Measurements from ENCODE around the gene NT5C1A. TPM values are rescaled to one million over a fixed set of nuclear protein-coding genes. Genes with fewer than 3 reads are reported as not detected.
A peak's percentile ranks its signal among the peaks of the same experiment; 100 is the strongest.

NT5C1A gene
- total and polyA plus RNA-seq, 2 experiments from 2014 or later: 1.0 to 5.1 TPM

DNA sequence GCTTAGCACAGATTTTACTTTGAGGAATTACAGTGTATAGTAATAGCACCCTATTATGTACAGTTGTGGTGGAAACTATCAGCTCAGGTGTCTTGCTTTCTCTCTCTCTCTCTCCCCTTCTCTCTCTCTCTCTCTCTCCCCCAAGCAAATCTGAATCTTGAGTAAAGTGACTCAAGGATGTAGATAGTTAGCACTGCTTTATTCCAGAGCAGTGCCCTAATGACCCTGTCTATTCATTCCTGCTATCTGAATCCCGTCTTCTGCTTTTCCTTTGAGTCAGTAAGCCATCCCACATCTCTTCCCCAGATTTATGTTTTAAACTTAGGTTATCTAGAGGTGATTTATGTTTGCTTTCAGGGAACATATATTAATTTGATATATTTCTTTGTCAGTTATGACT is 24.5 kb upstream of the NT5C1A start:
- Histone ChIP-seq H3K36me3 (replicated peaks; ENCODE audit: insufficient read depth, low read depth) (no peaks in the 10 kb centered on the region), H3K27ac (no peak overlapping the region), H3K27me3 (peaks cover 48% of the 10 kb centered on the region), H4K20me1 (ENCODE audit: insufficient read depth, poor library complexity, severe bottlenecking) (no peaks in the 10 kb centered on the region), H3K9me2 (replicated peaks; ENCODE audit: insufficient read depth) (no peaks in the 10 kb centered on the region), H3K4me3 (no peak overlapping the region), H3K4me1 (ENCODE audit: insufficient read depth) (peaks cover 19% of the 10 kb centered on the region), H3K9me3 (ENCODE audit: low read depth) (no peaks in the 10 kb centered on the region), H3K4me2 (no peak overlapping the region), H3K79me2 (no peaks in the 10 kb centered on the region), H2AFZ (no peak overlapping the region)
- WGBS (ENCODE audit: low lambda C conversion rate, missing lambda C conversion rate): 27% methylated on average over 1 of the region's 1 CpG
- DNase-seq (ENCODE audit: low spot score): no peak
- no peak for TF ChIP-seq EZH2phosphoT487 (IDR thresholded peaks at IDR 0.05; ENCODE audit: low read depth, severe bottlenecking, unreplicated experiment)
- TF ChIP-seq, protein P1, sequence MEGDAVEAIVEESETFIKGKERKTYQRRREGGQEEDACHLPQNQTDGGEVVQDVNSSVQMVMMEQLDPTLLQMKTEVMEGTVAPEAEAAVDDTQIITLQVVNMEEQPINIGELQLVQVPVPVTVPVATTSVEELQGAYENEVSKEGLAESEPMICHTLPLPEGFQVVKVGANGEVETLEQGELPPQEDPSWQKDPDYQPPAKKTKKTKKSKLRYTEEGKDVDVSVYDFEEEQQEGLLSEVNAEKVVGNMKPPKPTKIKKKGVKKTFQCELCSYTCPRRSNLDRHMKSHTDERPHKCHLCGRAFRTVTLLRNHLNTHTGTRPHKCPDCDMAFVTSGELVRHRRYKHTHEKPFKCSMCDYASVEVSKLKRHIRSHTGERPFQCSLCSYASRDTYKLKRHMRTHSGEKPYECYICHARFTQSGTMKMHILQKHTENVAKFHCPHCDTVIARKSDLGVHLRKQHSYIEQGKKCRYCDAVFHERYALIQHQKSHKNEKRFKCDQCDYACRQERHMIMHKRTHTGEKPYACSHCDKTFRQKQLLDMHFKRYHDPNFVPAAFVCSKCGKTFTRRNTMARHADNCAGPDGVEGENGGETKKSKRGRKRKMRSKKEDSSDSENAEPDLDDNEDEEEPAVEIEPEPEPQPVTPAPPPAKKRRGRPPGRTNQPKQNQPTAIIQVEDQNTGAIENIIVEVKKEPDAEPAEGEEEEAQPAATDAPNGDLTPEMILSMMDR (IDR thresholded peaks at IDR 0.05; ENCODE audit: poor library complexity): no peak
- no peak for TF ChIP-seq EZH2 (IDR thresholded peaks at IDR 0.05; ENCODE audit: borderline replicate concordance)

DNA sequence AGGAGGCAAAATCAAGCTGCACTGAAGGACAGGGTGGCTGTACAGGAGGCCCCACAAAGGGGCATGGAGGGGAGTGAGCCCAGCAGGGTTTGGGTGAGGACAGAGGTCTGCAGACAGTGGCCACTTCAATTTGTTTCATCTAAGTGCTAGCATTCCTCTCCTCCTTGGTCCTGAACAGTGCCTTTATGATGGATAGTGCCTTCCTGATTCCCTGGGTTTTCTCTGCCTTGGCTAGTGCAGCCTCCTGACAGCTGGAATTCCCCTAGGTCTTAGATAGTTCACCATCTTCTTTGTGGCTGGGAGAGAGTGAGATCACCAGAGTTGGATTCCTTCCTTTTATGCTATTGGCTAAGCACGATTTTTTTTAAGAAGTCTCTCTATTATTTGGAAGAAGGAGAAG is 23.1 kb upstream of the NT5C1A start:
- peaks cover 53% of the 10 kb centered on the region for H3K27me3 ChIP-seq
- no peak overlapping the region for H3K27ac ChIP-seq
- H3K79me2 ChIP-seq: no peaks in the 10 kb centered on the region
- H2AFZ ChIP-seq: no peak overlapping the region
- H3K9me2 ChIP-seq (replicated peaks; ENCODE audit: insufficient read depth): no peaks in the 10 kb centered on the region
- no peak overlapping the region for H3K4me3 ChIP-seq
- H4K20me1 ChIP-seq (ENCODE audit: insufficient read depth, poor library complexity, severe bottlenecking): no peaks in the 10 kb centered on the region
- peaks cover 13% of the 10 kb centered on the region for H3K4me1 ChIP-seq (ENCODE audit: insufficient read depth)
- H3K36me3 ChIP-seq (replicated peaks; ENCODE audit: insufficient read depth, low read depth): no peaks in the 10 kb centered on the region
- WGBS (ENCODE audit: low lambda C conversion rate, missing lambda C conversion rate): 37% methylated on average over 1 of the region's 1 CpG
- no peak for DNase-seq (ENCODE audit: low spot score)
- TF ChIP-seq EZH2 (IDR thresholded peaks at IDR 0.05; ENCODE audit: borderline replicate concordance): no peak
- H3K9me3 ChIP-seq (ENCODE audit: low read depth): no peaks in the 10 kb centered on the region
- no peak overlapping the region for H3K4me2 ChIP-seq

DNA sequence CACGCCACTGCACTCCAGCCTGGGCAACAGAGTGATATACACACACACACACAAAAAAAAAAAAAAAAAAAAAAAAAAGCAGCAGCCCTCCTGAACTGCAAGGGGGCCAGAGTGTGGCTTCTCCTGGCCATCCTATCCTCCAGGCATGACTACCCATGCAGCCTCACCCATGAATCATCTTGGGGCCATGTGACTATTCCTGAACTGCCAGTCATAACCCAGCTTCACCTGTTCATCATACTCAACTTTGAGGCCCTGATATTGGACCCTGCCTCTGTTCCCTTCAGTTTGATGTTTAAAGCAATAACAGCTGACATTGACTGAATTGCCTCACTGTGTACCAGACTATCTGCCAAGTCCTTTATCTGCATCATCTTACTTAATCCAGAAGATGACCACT is 22.1 kb upstream of the NT5C1A start:
- no peak overlapping the region for H3K4me2 ChIP-seq
- no peaks in the 10 kb centered on the region for H3K9me2 ChIP-seq (replicated peaks; ENCODE audit: insufficient read depth)
- no peaks in the 10 kb centered on the region for H4K20me1 ChIP-seq (ENCODE audit: insufficient read depth, poor library complexity, severe bottlenecking)
- no peaks in the 10 kb centered on the region for H3K79me2 ChIP-seq
- 89% methylated on average over 1 of the region's 1 CpG for WGBS (ENCODE audit: low lambda C conversion rate, missing lambda C conversion rate)
- H3K4me3 ChIP-seq: no peak overlapping the region
- H3K27ac ChIP-seq: no peak overlapping the region
- H3K27me3 ChIP-seq: peaks cover 63% of the 10 kb centered on the region
- no peaks in the 10 kb centered on the region for H3K36me3 ChIP-seq (replicated peaks; ENCODE audit: insufficient read depth, low read depth)
- no peak overlapping the region for H2AFZ ChIP-seq
- no peak for DNase-seq (ENCODE audit: low spot score)
- no peaks in the 10 kb centered on the region for H3K9me3 ChIP-seq (ENCODE audit: low read depth)
- H3K4me1 ChIP-seq (ENCODE audit: insufficient read depth): peaks cover 13% of the 10 kb centered on the region
- TF ChIP-seq EZH2phosphoT487 (IDR thresholded peaks at IDR 0.05; ENCODE audit: low read depth, severe bottlenecking, unreplicated experiment): no peak
- TF ChIP-seq, protein P1 (IDR thresholded peaks at IDR 0.05; ENCODE audit: poor library complexity): no peak

DNA sequence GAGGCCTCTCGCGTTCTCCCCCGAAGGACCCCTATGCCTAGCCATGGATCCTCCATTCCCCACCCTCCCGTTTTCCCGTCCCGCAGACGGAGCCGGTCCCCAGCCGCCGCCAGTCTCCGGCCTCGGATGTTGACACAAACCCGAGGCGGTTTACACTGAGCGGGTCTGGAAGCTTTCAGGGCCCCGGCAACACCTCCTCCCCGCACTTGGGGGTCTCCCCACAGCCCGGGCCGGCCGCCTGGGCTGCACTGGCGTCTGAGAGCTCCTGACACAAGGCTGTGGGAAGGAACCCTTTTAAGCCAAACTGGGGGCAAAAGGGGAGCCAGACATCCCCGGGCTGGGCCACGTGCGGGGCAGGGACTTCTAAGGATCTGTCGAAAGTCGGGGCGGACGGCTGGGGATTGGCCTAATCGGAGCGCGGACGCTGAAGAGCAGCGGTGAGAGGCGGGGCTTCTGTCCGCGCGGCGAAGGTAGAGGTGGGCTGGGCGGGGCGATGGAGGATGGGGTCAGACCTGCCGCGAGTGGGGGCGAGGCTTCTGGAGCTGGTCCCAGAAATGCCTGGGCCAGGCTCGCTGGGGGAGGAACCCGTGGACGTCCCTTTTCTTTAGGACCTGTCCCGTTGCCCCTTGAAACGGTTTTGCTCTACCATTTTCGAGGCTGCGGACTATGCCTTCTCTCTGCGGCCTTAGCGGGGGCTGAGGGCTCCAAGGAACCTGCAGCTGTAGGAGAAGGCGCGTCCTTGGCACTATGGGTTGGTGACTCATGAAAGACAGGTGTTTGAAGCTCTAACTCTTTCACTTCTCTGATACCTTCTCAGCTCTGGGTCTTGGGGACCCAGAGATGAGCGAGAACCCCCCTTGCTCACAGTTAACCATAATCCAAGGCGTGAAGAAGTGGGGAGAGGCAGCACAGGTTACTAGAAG is 20.5 kb upstream of the NT5C1A start:
- no peaks in the 10 kb centered on the region for H3K79me2 ChIP-seq
- H3K9me3 ChIP-seq (ENCODE audit: low read depth): no peaks in the 10 kb centered on the region
- no peak overlapping the region for H3K27ac ChIP-seq
- peak overlapping the region; percentile 52 for H2AFZ ChIP-seq
- H3K27me3 ChIP-seq: peaks cover 77% of the 10 kb centered on the region
- no peak for DNase-seq (ENCODE audit: low spot score)
- no peaks in the 10 kb centered on the region for H3K9me2 ChIP-seq (replicated peaks; ENCODE audit: insufficient read depth)
- peaks cover 13% of the 10 kb centered on the region for H3K4me1 ChIP-seq (ENCODE audit: insufficient read depth)
- no peaks in the 10 kb centered on the region for H4K20me1 ChIP-seq (ENCODE audit: insufficient read depth, poor library complexity, severe bottlenecking)
- no peaks in the 10 kb centered on the region for H3K36me3 ChIP-seq (replicated peaks; ENCODE audit: insufficient read depth, low read depth)
- H3K4me2 ChIP-seq: peak overlapping the region; percentile 94
- no peak overlapping the region for H3K4me3 ChIP-seq
- peak; percentile 34 for TF ChIP-seq EZH2phosphoT487 (IDR thresholded peaks at IDR 0.05; ENCODE audit: low read depth, severe bottlenecking, unreplicated experiment)
- TF ChIP-seq, protein P1 (IDR thresholded peaks at IDR 0.05; ENCODE audit: poor library complexity): no peak
- TF ChIP-seq EZH2 (IDR thresholded peaks at IDR 0.05; ENCODE audit: borderline replicate concordance): peak; percentile 87
- WGBS (ENCODE audit: low lambda C conversion rate, missing lambda C conversion rate): 18% methylated on average over 41 of the region's 56 CpGs

Data from hepatocyte (in vitro differentiated cells).